ENCODE measurements around the gene AKAP17A.
"Not testable (repeated sequence)": the region's sequence is repeated elsewhere in the genome, so short reads cannot be mapped to it uniquely, and the experiment has no call there.

AKAP17A gene

GRCh38 chrX:1602299-1602698, 10.9 kb downstream of the AKAP17A start:
- DNase-seq (ENCODE audit: low read depth, low spot score), result no peak

DNA sequence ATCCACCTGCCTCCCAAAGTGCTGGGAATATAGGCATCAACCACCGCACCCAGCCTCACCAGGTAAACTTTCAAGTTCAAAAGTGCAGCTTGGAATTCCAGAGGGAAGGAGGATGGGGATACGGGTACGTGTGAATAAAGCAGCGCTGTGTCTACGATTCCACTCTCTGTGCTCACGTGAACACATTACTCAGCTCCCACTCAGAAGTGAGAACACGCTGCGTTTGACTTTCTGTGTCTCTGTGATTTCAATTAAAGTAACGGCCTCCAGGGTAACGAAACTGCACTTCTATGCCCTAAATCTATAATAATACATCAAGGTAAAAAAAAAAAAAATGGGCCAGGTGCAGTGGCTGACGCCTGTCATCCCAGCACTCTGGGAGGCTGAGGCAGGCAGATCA, 15.1 kb downstream of the AKAP17A start:
- no peak for DNase-seq (ENCODE audit: low read depth, low spot score)

DNA sequence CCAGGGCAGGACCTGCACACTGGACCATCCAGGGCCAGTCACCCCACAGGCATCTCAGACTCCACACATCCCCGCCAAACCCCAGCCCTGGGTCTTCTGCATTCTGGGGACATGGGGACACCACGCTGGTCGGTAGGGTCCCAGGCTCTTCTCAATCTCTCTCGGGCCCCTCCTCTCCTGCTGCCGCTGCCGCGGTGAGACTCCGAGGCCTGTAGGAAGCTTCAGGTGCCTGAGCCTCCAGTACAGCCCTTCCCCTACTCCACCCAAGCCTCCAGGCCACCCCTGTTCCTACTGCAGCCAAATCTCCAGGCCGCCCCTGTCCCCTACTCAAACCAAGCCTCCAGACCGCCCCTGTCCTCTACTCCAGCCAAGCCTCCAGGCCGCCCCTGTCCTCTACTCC, 17.9 kb downstream of the AKAP17A start:
- no peak for DNase-seq (ENCODE audit: low read depth, low spot score)

GRCh38 chrX:1609762-1610161, 18.4 kb downstream of the AKAP17A start:
- no peak for DNase-seq (ENCODE audit: low read depth, low spot score)

DNA sequence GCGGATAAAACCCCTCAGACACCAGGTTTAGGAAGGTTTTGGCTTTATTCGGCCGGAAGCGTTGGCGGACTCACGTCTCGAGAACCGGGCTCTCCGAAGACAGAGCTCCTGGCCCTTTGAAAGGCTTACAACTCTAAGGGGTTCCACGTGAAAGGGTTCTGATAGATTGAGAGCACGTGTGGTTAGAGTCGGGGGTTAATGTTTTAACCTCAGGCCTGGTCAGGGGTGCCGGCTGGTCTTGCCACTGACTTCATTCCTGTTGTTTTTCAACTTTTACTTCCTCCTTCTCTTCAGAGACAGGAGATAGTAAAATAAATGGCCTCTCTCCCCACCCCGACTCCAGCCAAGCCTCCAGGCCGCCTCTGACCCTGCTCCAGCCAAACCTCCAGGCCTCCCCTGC, 18.8 kb downstream of the AKAP17A start:
- DNase-seq (ENCODE audit: low read depth, low spot score), result no peak

DNA sequence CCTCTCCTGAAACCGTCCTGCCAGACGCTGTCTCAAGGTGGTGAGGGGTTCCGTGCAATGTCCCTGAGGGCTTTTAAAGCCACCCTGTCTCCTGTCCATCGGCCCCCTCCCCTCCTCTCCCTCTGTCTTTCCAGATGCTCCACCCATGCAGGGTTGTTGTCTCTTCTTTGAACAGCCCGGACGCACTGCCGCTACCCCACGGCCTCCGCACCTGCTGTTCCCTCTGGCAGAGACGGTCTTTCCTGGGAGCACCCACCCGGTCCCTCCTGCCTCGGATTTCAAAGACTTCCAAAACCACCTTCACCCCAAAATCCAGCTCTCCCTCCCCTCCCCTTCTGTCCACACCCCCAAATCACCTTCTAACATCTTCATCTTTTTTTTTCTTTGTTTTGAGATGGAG, 19.3 kb downstream of the AKAP17A start:
- DNase-seq (ENCODE audit: low read depth, low spot score), result no peak

GRCh38 chrX:1612641-1613286, 21.4 kb downstream of the AKAP17A start:
- DNase-seq (ENCODE audit: low read depth, low spot score), result no peak

- DNase-seq (ENCODE audit: low read depth, low spot score), result no peak
These were observed 23.5 kb downstream of the AKAP17A start, which contains the start of gene ASMT for GRCh38 chrX:1614927-1615326. Gene ASMT (plus strand): TSS chrX:1615059. CDS start chrX:1615200, 141 bp downstream.

DNA sequence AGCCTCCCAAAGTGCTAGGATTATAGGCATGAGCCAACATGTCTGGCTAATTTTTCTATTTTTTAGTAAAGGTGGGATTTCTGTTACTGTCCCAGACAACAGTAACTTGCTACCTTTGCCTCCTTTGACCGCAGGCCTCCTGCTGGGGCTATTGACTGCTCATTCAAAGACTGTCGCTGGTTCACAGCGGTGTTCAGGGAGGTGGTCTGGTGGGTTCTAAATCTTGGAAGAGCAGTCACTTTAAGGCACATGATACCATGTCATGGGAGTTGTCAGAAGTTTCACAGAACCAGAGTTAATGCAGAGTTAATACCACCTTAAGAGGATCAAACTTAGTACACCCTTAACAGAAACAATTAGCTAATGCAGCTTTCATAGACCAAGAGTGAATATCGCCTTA, 27.3 kb downstream of the AKAP17A start:
- no peak for DNase-seq (ENCODE audit: low read depth, low spot score)

DNA sequence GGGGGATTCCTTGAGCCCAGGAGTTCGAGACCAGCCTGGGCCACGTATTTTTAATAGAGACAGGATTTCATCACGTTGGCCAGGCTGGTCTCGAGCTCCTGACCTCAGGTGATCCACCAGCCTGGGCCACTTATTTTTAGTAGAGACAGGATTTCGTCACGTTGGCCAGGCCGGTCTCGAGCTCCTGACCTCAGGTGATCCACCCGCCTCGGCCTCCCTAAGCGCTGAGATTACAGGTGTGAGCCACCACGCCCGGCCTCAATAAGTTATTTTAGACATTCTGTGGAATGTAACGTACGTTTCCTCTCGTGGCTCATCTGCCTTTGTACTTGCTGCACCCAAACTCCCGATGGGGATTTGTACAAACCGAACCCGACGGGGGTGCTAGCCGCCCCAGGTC, 32.3 kb downstream of the AKAP17A start:
- no peak for DNase-seq (ENCODE audit: low read depth, low spot score)

GRCh38 chrX:1624158-1624860, 32.9 kb downstream of the AKAP17A start:
- DNase-seq (ENCODE audit: low read depth, low spot score), result not testable (repeated sequence)

GRCh38 chrX:1624861-1625215, 33.4 kb downstream of the AKAP17A start:
- DNase-seq (ENCODE audit: low read depth, low spot score), result not testable (repeated sequence)

GRCh38 chrX:1629244-1629643, 37.8 kb downstream of the AKAP17A start:
- DNase-seq (ENCODE audit: low read depth, low spot score), result no peak

DNA sequence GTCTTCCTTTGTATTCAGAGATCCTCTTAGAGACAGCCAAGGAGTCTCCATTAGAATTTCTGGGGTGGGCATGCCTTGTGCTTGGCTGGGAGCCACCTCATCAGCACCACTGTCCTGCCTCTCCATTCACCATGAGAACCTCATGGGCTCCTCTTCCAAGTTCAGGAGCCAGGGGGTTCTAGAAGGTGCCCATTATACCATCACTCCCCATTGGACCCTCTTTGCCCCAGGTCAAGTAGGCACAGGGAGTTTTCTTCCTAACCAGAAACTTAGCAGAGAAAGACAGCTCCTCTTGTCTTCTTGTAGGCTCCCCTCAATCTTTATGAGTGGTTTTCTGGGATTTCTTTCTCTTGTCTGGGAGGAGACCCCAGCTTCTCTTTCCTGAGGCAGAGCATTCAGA, 54.6 kb downstream of the AKAP17A start:
- DNase-seq (ENCODE audit: low read depth, low spot score), result no peak

DNA sequence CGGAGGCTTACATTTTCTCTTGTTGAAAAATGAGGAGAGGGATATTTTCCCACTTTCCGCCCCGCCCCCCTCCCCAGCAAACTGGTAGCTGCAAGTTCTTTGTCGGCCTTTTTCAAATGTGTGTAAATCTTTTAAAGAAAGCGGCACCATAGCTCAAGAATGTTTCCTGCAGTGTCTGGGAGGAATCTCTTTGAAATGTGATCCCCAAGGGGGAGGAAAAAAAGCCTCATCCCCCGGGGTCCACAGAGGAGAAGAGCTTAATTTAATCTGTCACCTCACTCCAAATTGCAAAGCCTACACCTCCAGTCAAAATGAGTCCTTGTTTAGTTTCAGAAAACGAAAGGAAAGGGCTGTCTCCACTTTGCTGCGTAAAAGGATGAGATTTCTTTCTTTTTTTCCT, 58.2 kb downstream of the AKAP17A start:
- DNase-seq (ENCODE audit: low read depth, low spot score), result no peak

All from brain pericyte (primary cell).